Sciatic nerve (tissue), 2 donors: ENCODE results near the gene TTLL7. TPM values are rescaled to one million over a fixed set of nuclear protein-coding genes. Genes with fewer than 3 reads are reported as not detected.

Experiments
- ATAC-seq: fragments of 200-7000 bp; cut with Tn5 transposase; one replicate; pipeline ENCODE4 v1.9.1; 2020; ENCODE audit warnings: mild to moderate bottlenecking, moderate library complexity
- DNase-seq: peaks from one replicate; pipeline ENCODE4 v3.0.0-alpha.2; 2020; ENCODE audit warnings: low spot score
- intact Hi-C: fragments of 100-400 bp; cut with DNase I; formaldehyde crosslinking; loops from one replicate; pipeline ENCODE4 v1.14.2; 2022
- total RNA-seq: library from RNA; stranded (reverse); fragmentation: NEBNext Ultra II Directional; extraction: Animal tissue kit (Norgen Biotek cat#: 25700); gene quantifications from one replicate; pipeline ENCODE4 v1.2.1, GENCODE V29; 2021
- donor health status: DM: no; HTN: no; CAD: no.
- donor health status: DM: no; HTN: no; CAD: no.

The TTLL7 gene
- total RNA-seq, 1 donor from 2014 or later = 15.7 TPM

GRCh38 chr1:83845437-83846071 is 153.4 kb downstream of the TTLL7 start:
- DNase-seq (no peak), ATAC-seq (peak; percentile 89)
- intact Hi-C loops = no loop called here

GRCh38 chr1:83844546-83844945 is 154.4 kb downstream of the TTLL7 start:
- DNase-seq (no peak), ATAC-seq (no peak)
- intact Hi-C loops = no loop called here

GRCh38 chr1:83839566-83840173 is 159.3 kb downstream of the TTLL7 start:
- no peak for ATAC-seq
- intact Hi-C loops = no loop called here
- no peak for DNase-seq

GRCh38 chr1:83838573-83838972 is 160.4 kb downstream of the TTLL7 start:
- no peak for DNase-seq
- intact Hi-C loops = no loop called here

GRCh38 chr1:83836543-83836942 is 162.4 kb downstream of the TTLL7 start:
- no peak for ATAC-seq
- intact Hi-C loops = no loop called here
- DNase-seq = no peak

More at GRCh38 chr1:83838573-83838972, 160.4 kb downstream of the TTLL7 start:
- no peak for ATAC-seq

- ATAC-seq = no peak
- intact Hi-C loops = no loop called here
Measured at GRCh38 chr1:83834621-83835264, 164.2 kb downstream of the TTLL7 start.

GRCh38 chr1:83832194-83832593 is 166.7 kb downstream of the TTLL7 start:
- intact Hi-C loops = no loop called here
- ATAC-seq = no peak
- no peak for DNase-seq

More at GRCh38 chr1:83834621-83835264, 164.2 kb downstream of the TTLL7 start:
- no peak for DNase-seq

- intact Hi-C loops = no loop called here
- ATAC-seq (no peak), DNase-seq (no peak)
Measured at GRCh38 chr1:83829106-83829505, 169.8 kb downstream of the TTLL7 start.

GRCh38 chr1:83828456-83828855 is 170.5 kb downstream of the TTLL7 start:
- ATAC-seq (no peak), DNase-seq (no peak)
- intact Hi-C loops = no loop called here

GRCh38 chr1:83827741-83828140 is 171.2 kb downstream of the TTLL7 start:
- intact Hi-C loops = no loop called here
- no peak for ATAC-seq
- DNase-seq = no peak

- ATAC-seq (no peak), DNase-seq (no peak)
- intact Hi-C loops = no loop called here
Measured at GRCh38 chr1:83822208-83822607, 176.7 kb downstream of the TTLL7 start.

- intact Hi-C loops = no loop called here
- DNase-seq (no peak), ATAC-seq (no peak)
Measured at GRCh38 chr1:83819436-83819835, 179.5 kb downstream of the TTLL7 start.

GRCh38 chr1:83818916-83819315 is 180.0 kb downstream of the TTLL7 start:
- intact Hi-C loops = no loop called here
- ATAC-seq = no peak
- DNase-seq = no peak

GRCh38 chr1:83816836-83817235 is 182.1 kb downstream of the TTLL7 start:
- intact Hi-C loops = no loop called here
- no peak for ATAC-seq
- DNase-seq = no peak

- peak; percentile 66 for ATAC-seq
- DNase-seq = no peak
- intact Hi-C loops = no loop called here
Measured at GRCh38 chr1:83815330-83815729, 183.6 kb downstream of the TTLL7 start.

Other genes with a start within 250 kb of the TTLL7 start
- gene PRKACB, start 145.1 kb upstream of the TTLL7 start, total RNA-seq = 28.0 TPM